Bronchial epithelial cell (primary cell): Measurements from ENCODE around the gene ARHGAP15. TPM values are rescaled to one million over a fixed set of nuclear protein-coding genes. Genes with fewer than 3 reads are reported as not detected.

Experiments
- DNase-seq: peaks from one replicate; pipeline ENCODE4 v3.0.0-alpha.2; 2010; ENCODE audit warnings: low read depth
- FAIRE-seq: peaks from 2 replicates; lab custom pipeline; 2011; peaks lifted over from hg19 to GRCh38; lab: Jason Lieb, UNC
- H3K27me3 ChIP-seq: 2 replicates; pipeline ENCODE4 v1.5.1; 2011; ENCODE audit warnings: low read length; ENCODE audit not compliant: control insufficient read depth, insufficient read depth
- H3K36me3 ChIP-seq: 2 replicates; pipeline ENCODE4 v1.5.1; 2011; ENCODE audit warnings: low read length; ENCODE audit not compliant: control insufficient read depth, insufficient read depth
- H3K4me3 ChIP-seq: 2 replicates; pipeline ENCODE4 v1.5.1; 2011; ENCODE audit warnings: mild to moderate bottlenecking, low read depth, low read length, control low read depth
- total RNA-seq: library from RNA; depleted of rRNA; stranded (reverse); fragments of >200 nt; gene quantifications from 2 replicates; pipeline ENCODE4 v1.2.1, GENCODE V29; 2014
- TF ChIP-seq, protein P1 (sequence below): IDR thresholded peaks from 2 replicates; pipeline ENCODE4 v1.5.1; 2011; ENCODE audit warnings: mild to moderate bottlenecking, moderate library complexity, low read length, control low read depth, inconsistent platforms; ENCODE audit not compliant: insufficient read depth, severe bottlenecking

The ARHGAP15 gene
- total RNA-seq, 1 donor from 2014 or later, result not detected

DNA sequence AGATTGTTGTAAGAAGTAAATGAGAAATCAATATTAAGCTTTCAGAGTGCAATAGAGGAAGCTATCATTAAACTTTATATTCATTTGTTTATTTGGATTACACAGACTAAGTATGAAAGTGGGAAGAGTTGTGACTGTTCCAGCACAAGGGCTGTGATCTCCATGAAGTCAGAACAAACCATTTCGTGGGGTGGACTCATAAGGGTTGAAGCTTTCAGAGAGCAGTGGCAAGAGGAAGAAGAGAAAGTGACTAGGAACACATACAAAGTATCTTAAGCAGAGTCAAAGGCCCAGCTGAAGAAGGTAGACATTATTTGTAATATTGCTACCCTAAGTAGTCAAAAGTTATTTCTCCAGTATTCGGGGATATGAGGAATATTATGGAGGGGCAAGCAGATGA lies 117.0 kb downstream of the ARHGAP15 start:
- no peaks in the 10 kb centered on the region for H3K36me3 ChIP-seq
- H3K27me3 ChIP-seq, result no peaks in the 10 kb centered on the region
- FAIRE-seq, result no peak
- no peak overlapping the region for H3K4me3 ChIP-seq
- no peak for DNase-seq
- TF ChIP-seq, protein P1, sequence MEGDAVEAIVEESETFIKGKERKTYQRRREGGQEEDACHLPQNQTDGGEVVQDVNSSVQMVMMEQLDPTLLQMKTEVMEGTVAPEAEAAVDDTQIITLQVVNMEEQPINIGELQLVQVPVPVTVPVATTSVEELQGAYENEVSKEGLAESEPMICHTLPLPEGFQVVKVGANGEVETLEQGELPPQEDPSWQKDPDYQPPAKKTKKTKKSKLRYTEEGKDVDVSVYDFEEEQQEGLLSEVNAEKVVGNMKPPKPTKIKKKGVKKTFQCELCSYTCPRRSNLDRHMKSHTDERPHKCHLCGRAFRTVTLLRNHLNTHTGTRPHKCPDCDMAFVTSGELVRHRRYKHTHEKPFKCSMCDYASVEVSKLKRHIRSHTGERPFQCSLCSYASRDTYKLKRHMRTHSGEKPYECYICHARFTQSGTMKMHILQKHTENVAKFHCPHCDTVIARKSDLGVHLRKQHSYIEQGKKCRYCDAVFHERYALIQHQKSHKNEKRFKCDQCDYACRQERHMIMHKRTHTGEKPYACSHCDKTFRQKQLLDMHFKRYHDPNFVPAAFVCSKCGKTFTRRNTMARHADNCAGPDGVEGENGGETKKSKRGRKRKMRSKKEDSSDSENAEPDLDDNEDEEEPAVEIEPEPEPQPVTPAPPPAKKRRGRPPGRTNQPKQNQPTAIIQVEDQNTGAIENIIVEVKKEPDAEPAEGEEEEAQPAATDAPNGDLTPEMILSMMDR, result no peak

GRCh38 chr2:143246815-143247744 lies 117.9 kb downstream of the ARHGAP15 start:
- Histone ChIP-seq H3K27me3 (no peaks in the 10 kb centered on the region), H3K4me3 (no peak overlapping the region), H3K36me3 (no peaks in the 10 kb centered on the region)
- TF ChIP-seq, protein P1, result no peak
- no peak for DNase-seq
- no peak for FAIRE-seq

DNA sequence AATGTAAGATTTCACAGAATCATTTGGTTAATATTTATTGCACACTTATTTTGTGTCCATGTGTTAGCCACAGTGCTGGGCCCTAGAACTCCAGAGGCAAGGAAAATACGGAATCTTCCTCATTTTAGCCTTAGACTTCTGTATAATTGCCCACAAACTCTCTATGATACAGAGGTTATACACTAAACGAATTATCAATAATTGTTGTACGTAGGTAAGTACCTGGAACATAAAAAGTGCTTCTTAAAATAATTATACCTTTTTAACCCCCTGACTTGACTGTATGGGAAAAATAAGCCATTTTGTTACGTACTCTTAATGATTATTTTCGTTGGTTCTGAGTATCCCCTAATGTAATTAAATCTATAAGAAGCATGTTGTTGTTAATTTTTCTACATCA lies 119.4 kb downstream of the ARHGAP15 start:
- no peak for FAIRE-seq
- Histone ChIP-seq H3K36me3 (no peaks in the 10 kb centered on the region), H3K27me3 (no peaks in the 10 kb centered on the region), H3K4me3 (no peak overlapping the region)
- TF ChIP-seq, protein P1, result no peak
- no peak for DNase-seq

DNA sequence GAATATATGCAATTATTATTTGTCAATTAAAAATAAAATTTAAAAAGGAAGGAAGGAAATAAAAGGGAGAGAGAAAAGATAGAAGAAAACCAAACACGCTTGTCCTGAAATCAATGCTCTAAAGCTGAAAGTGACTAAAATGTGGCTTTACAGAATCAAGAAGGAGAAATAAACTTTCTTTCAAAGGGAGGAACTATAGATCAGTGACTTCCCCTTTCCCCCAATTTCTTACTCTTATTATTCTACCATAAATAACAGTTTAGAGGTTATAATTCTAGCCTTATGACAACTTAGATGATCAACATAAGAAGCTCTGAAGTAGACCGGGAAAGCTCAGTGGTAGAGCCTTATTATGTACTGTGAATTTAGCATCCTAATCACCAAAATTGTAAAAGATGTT lies 122.5 kb downstream of the ARHGAP15 start:
- FAIRE-seq (no peak), DNase-seq (no peak)
- Histone ChIP-seq H3K36me3 (no peaks in the 10 kb centered on the region), H3K4me3 (no peak overlapping the region), H3K27me3 (no peaks in the 10 kb centered on the region)
- TF ChIP-seq, protein P1, result no peak

DNA sequence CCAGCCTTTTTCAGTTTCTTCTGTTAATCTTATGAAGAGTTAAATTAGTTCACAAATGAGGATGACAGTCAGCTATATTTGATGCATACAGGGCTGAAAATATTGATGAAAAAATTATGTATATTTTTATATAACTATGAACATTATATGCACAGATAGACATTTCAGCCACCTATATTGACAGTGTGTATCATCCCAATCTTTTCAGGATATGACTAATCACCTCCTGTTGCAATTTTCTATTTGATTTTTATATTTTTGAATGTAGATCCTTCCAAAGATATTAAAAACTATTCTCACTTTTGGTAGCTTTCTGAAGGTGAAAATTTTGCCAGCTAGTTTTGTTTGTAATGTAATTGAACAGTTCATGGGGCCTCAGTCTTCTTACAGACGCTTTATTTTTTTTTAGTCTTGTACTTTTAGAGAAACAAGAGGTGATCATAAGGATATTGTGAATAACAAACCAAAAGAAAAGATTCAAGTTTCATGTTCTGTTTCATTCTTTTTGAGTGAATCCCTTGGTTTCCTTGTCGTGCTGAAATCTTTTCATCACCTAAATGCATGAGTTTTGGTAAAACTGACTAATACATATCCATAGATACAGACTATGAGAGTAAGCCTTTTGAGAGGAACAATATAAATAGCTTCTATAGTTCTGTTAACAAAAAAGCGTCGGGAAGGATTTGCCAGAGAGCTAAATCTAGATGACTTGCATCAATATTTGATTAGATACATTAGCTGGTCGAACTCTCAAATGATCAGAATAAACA lies 123.1 kb downstream of the ARHGAP15 start:
- Histone ChIP-seq H3K36me3 (no peaks in the 10 kb centered on the region), H3K27me3 (no peaks in the 10 kb centered on the region), H3K4me3 (no peak overlapping the region)
- FAIRE-seq (no peak), DNase-seq (peak; percentile 20)
- TF ChIP-seq, protein P1, result no peak
